MM.1S (cell line): ENCODE results near the gene CCDC85C.

ENCODE experiments used
- CTCF ChIP-seq: fragments of 300-600 bp; sonication (generic); IDR thresholded peaks from 2 replicates; pipeline ENCODE4 v1.5.1; 2016; ENCODE audit warnings: antibody characterized with exemption, low read length, mixed read lengths
- EZH2 ChIP-seq: fragments of 300-600 bp; sonication (generic); optimal IDR thresholded peaks from 2 replicates; pipeline ENCODE3; 2017; ENCODE audit warnings: low read depth, mild to moderate bottlenecking, antibody characterized with exemption, low read length, mixed read lengths
- EZH2phosphoT487 ChIP-seq: fragments of 300-600 bp; sonication (generic); IDR thresholded peaks from 2 replicates; pipeline ENCODE4 v1.6.1; 2018; ENCODE audit warnings: antibody characterized with exemption, low read length

GRCh38 chr14:99450266-99450665 is 153.7 kb downstream of the CCDC85C start:
- TF ChIP-seq CTCF (no peak), EZH2phosphoT487 (no peak), EZH2 (no peak)
